H9 (cell line): ENCODE data around the gene APOA4. TPM values are rescaled to one million over a fixed set of nuclear protein-coding genes. Genes with fewer than 3 reads are reported as not detected.

Source experiments
- DNase-seq: peaks from one replicate; pipeline ENCODE4 v3.0.0-alpha.2; 2017
- H2AFZ ChIP-seq: one replicate; pipeline ENCODE4 v1.6.1; 2013; ENCODE audit warnings: mild to moderate bottlenecking, low read length, control low read depth, moderate library complexity
- H2AK5ac ChIP-seq: 2 replicates; pipeline ENCODE4 v1.6.1; 2013; ENCODE audit warnings: low read length, control low read depth, mixed read lengths; ENCODE audit not compliant: insufficient read length
- H2BK120ac ChIP-seq: one replicate; pipeline ENCODE4 v1.6.1; 2013; ENCODE audit warnings: low read depth, mild to moderate bottlenecking, low read length, control low read depth, inconsistent platforms; ENCODE audit not compliant: poor library complexity, severe bottlenecking
- H2BK12ac ChIP-seq: 2 replicates; pipeline ENCODE4 v1.6.1; 2013; ENCODE audit warnings: low read length, control low read depth, mixed read lengths, low read depth; ENCODE audit not compliant: insufficient read length
- H2BK15ac ChIP-seq: 2 replicates; pipeline ENCODE4 v1.6.1; 2013; ENCODE audit warnings: low read depth, low read length, control low read depth
- H2BK20ac ChIP-seq: one replicate; pipeline ENCODE4 v1.6.1; 2013; ENCODE audit warnings: low read depth, mild to moderate bottlenecking, low read length, control low read depth, inconsistent platforms; ENCODE audit not compliant: poor library complexity, severe bottlenecking
- H2BK5ac ChIP-seq: 2 replicates; pipeline ENCODE4 v1.6.1; 2013; ENCODE audit warnings: low read length, control low read depth, mixed read lengths; ENCODE audit not compliant: insufficient read length
- H3K14ac ChIP-seq: 2 replicates; pipeline ENCODE4 v1.6.1; 2013; ENCODE audit warnings: low read length, control low read depth; ENCODE audit not compliant: insufficient read depth
- H3K18ac ChIP-seq: 2 replicates; pipeline ENCODE4 v1.6.1; 2013; ENCODE audit warnings: low read depth, mild to moderate bottlenecking, mixed read lengths, low read length, control low read depth; ENCODE audit not compliant: insufficient read length
- H3K23ac ChIP-seq: 2 replicates; pipeline ENCODE4 v1.6.1; 2013; ENCODE audit warnings: low read length, control low read depth, mixed read lengths, low read depth; ENCODE audit not compliant: insufficient read length
- H3K23me2 ChIP-seq: 2 replicates; pipeline ENCODE4 v1.6.1; 2013; ENCODE audit warnings: low read depth, mild to moderate bottlenecking, mixed read lengths, low read length, control low read depth; ENCODE audit not compliant: insufficient read length, poor library complexity, severe bottlenecking
- H3K27ac ChIP-seq: 2 replicates; pipeline ENCODE4 v1.5.1; 2013; ENCODE audit warnings: low read length, control low read depth, mixed read lengths, low read depth; ENCODE audit not compliant: insufficient read length
- H3K27me3 ChIP-seq: 2 replicates; pipeline ENCODE4 v1.6.1; 2013; ENCODE audit warnings: low read length, control low read depth, inconsistent platforms; ENCODE audit not compliant: insufficient read depth
- H3K4ac ChIP-seq: 2 replicates; pipeline ENCODE4 v1.6.1; 2013; ENCODE audit warnings: low read depth, mild to moderate bottlenecking, control low read depth, inconsistent platforms, low read length, moderate library complexity
- H3K4me1 ChIP-seq: 2 replicates; pipeline ENCODE4 v1.6.1; 2013; ENCODE audit warnings: low read length, control low read depth, inconsistent platforms; ENCODE audit not compliant: insufficient read depth
- H3K4me2 ChIP-seq: 2 replicates; pipeline ENCODE4 v1.6.1; 2013; ENCODE audit warnings: low read length, control low read depth, mixed read lengths; ENCODE audit not compliant: insufficient read length, insufficient read depth
- H3K56ac ChIP-seq: 2 replicates; pipeline ENCODE4 v1.6.1; 2013; ENCODE audit warnings: low read depth, mild to moderate bottlenecking, mixed read lengths, low read length, control low read depth; ENCODE audit not compliant: insufficient read length
- H3K79me1 ChIP-seq: 2 replicates; pipeline ENCODE4 v1.6.1; 2013; ENCODE audit warnings: low read depth, mild to moderate bottlenecking, moderate library complexity, low read length, control low read depth, inconsistent platforms; ENCODE audit not compliant: insufficient read depth, poor library complexity, severe bottlenecking
- H3K79me2 ChIP-seq: 2 replicates; pipeline ENCODE4 v1.6.1; 2013; ENCODE audit warnings: low read length, control low read depth, inconsistent platforms; ENCODE audit not compliant: insufficient read depth
- H3K9ac ChIP-seq: 2 replicates; pipeline ENCODE4 v1.6.1; 2013; ENCODE audit warnings: low read length, control low read depth, mixed read lengths; ENCODE audit not compliant: insufficient read length; ENCODE audit errors: extremely low read depth
- H3K9me3 ChIP-seq: one replicate; pipeline ENCODE4 v1.6.1; 2013; ENCODE audit warnings: low read depth, low read length, inconsistent platforms; ENCODE audit not compliant: control insufficient read depth
- H3T11ph ChIP-seq: one replicate; pipeline ENCODE4 v1.6.1; 2013; ENCODE audit warnings: mild to moderate bottlenecking, low read length, control low read depth, inconsistent platforms
- H4K20me1 ChIP-seq: one replicate; pipeline ENCODE4 v1.6.1; 2013; ENCODE audit not compliant: control insufficient read depth, insufficient read length, insufficient read depth
- H4K5ac ChIP-seq: 2 replicates; pipeline ENCODE4 v1.6.1; 2013; ENCODE audit warnings: low read depth, mild to moderate bottlenecking, mixed read lengths, low read length, control low read depth; ENCODE audit not compliant: insufficient read length
- H4K8ac ChIP-seq: replicated peaks from 2 replicates; pipeline ENCODE4 v1.6.1; 2013; ENCODE audit warnings: low read length, control low read depth, mixed read lengths, low read depth; ENCODE audit not compliant: insufficient read length
- H4K91ac ChIP-seq: 2 replicates; pipeline ENCODE4 v1.6.1; 2013; ENCODE audit warnings: low read depth, mild to moderate bottlenecking, moderate library complexity, mixed read lengths, low read length, control low read depth; ENCODE audit not compliant: insufficient read length
- H3K27ac Mint-ChIP-seq, 3 experiments: 2 replicates in 2 of 3; 3 replicates in 1 of 3; pipeline ENCODE4 v1.8.0; 2020 to 2021; ENCODE audit warnings: mixed read lengths in 3 of 3, mild to moderate bottlenecking in 1 of 3, moderate library complexity in 1 of 3
- H3K27me3 Mint-ChIP-seq: 2 replicates; pipeline ENCODE4 v1.8.0; 2021; ENCODE audit warnings: low read depth, mild to moderate bottlenecking, moderate library complexity, mixed read lengths
- H3K36me3 Mint-ChIP-seq, 3 experiments: 2 replicates in 2 of 3; 3 replicates in 1 of 3; pipeline ENCODE4 v1.8.0; 2020 to 2021; ENCODE audit warnings: low read depth in 3 of 3, mixed read lengths in 3 of 3; ENCODE audit not compliant: insufficient read depth in 1 of 3
- H3K4me1 Mint-ChIP-seq, 2 experiments: 2 replicates each; pipeline ENCODE4 v1.8.0; 2020; ENCODE audit warnings: mixed read lengths in 2 of 2
- H3K4me3 Mint-ChIP-seq, 2 experiments: 2 replicates in 1 of 2; 3 replicates in 1 of 2; pipeline ENCODE4 v1.8.0; 2020 to 2021; ENCODE audit warnings: mild to moderate bottlenecking in 2 of 2, mixed read lengths in 2 of 2, moderate library complexity in 1 of 2
- H3K9me3 Mint-ChIP-seq, 2 experiments: 2 replicates in 1 of 2; 3 replicates in 1 of 2; pipeline ENCODE4 v1.8.0; 2020; ENCODE audit warnings: mild to moderate bottlenecking in 2 of 2, mixed read lengths in 2 of 2, moderate library complexity in 1 of 2
- WGBS: extraction: QIAGEN DNeasy Blood & Tissue Kit; methylation state at CpG from one replicate; pipeline ENCODE4 v1.1.7; 2013; ENCODE audit warnings: missing lambda C conversion rate, low lambda C conversion rate, mixed read lengths; ENCODE audit not compliant: insufficient read length; ENCODE audit errors: extremely low coverage; 5-methylcytosine and 5-hydroxymethylcytosine counted together
- total RNA-seq: library from RNA; stranded (reverse); gene quantifications from 2 replicates; pipeline ENCODE4 v1.2.1, GENCODE V29; 2021
- TF ChIP-seq, protein P1 (sequence below): fragments of 200-600 bp; sonication (generic); conservative IDR thresholded peaks from 3 replicates; pipeline ENCODE4 v1.8.0; 2021; ENCODE audit warnings: antibody characterized with exemption, mild to moderate bottlenecking

The APOA4 gene
- total RNA-seq, 1 experiment from 2014 or later: not detected

DNA sequence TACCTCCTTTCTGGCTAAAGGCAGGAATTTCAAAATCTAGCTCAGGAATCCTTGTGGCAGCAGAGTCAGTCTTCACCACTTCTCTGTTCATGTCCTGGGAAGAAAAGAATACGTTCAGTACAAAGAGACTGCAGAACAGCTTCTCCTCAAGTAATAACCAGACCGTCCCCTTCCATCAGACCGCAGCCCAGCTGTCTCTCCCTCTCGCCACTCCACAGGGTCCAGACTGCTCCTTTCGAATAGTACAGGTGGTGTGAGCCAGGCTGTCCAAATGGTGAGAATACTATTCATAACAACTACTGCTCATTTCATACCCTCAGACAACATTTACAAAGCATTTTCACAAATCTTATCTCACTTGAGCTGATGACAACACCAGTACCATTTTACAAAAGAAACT lies 36.1 kb downstream of the APOA4 start:
- H3K9ac ChIP-seq: peak overlapping the region; percentile 76
- H3K4me3 Mint-ChIP-seq: peak overlapping the region; percentile 88 to 91
- no peak overlapping the region for H2AK5ac ChIP-seq
- H3K9me3 Mint-ChIP-seq: no peaks in the 10 kb centered on the region
- peaks cover 22% of the 10 kb centered on the region for H3K27me3 Mint-ChIP-seq
- H3K27me3 ChIP-seq: no peaks in the 10 kb centered on the region; the same call in 1 of the 2 replicates
- peaks cover 17 to 20% of the 10 kb centered on the region in 2 experiments for H3K4me1 Mint-ChIP-seq
- no peak overlapping the region for H2BK12ac ChIP-seq
- peak overlapping the region in 1 of 3 experiments; percentile 11; a peak in 1 of 7 replicates for H3K27ac Mint-ChIP-seq
- H2BK20ac ChIP-seq: no peak overlapping the region
- H3T11ph ChIP-seq: no peak overlapping the region
- H3K9me3 ChIP-seq: no peaks in the 10 kb centered on the region
- H3K27ac ChIP-seq: no peak overlapping the region
- H3K23me2 ChIP-seq: peaks cover 13% of the 10 kb centered on the region
- H3K79me1 ChIP-seq: peaks cover 5% of the 10 kb centered on the region
- H2BK15ac ChIP-seq: no peak overlapping the region
- DNase-seq: no peak
- TF ChIP-seq, protein P1, sequence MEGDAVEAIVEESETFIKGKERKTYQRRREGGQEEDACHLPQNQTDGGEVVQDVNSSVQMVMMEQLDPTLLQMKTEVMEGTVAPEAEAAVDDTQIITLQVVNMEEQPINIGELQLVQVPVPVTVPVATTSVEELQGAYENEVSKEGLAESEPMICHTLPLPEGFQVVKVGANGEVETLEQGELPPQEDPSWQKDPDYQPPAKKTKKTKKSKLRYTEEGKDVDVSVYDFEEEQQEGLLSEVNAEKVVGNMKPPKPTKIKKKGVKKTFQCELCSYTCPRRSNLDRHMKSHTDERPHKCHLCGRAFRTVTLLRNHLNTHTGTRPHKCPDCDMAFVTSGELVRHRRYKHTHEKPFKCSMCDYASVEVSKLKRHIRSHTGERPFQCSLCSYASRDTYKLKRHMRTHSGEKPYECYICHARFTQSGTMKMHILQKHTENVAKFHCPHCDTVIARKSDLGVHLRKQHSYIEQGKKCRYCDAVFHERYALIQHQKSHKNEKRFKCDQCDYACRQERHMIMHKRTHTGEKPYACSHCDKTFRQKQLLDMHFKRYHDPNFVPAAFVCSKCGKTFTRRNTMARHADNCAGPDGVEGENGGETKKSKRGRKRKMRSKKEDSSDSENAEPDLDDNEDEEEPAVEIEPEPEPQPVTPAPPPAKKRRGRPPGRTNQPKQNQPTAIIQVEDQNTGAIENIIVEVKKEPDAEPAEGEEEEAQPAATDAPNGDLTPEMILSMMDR: no peak
- peak overlapping the region; percentile 71 for H3K4me2 ChIP-seq
- peaks cover 2% of the 10 kb centered on the region; the same call in 1 of the 2 replicates for H3K79me2 ChIP-seq
- peaks cover 34 to 53% (median 51%) of the 10 kb centered on the region in 3 experiments for H3K36me3 Mint-ChIP-seq
- no peaks in the 10 kb centered on the region; the same call in 1 of the 2 replicates for H3K4me1 ChIP-seq
- H2AFZ ChIP-seq: no peak overlapping the region
- no peak overlapping the region for H3K4ac ChIP-seq
- H2BK120ac ChIP-seq: no peak overlapping the region
- H4K91ac ChIP-seq: no peak overlapping the region
- H4K8ac ChIP-seq: no peak overlapping the region
- H3K18ac ChIP-seq: no peak overlapping the region
- H4K20me1 ChIP-seq: no peaks in the 10 kb centered on the region
- no peak overlapping the region for H3K14ac ChIP-seq
- no peak overlapping the region for H3K56ac ChIP-seq
- WGBS: no CpG with 5 or more reads among the region's 5 CpGs
- no peak overlapping the region for H4K5ac ChIP-seq
- no peak overlapping the region for H3K23ac ChIP-seq
- no peak overlapping the region for H2BK5ac ChIP-seq
